ENCODE measurements around the gene RHOBTB3.

The RHOBTB3 gene, protein sequence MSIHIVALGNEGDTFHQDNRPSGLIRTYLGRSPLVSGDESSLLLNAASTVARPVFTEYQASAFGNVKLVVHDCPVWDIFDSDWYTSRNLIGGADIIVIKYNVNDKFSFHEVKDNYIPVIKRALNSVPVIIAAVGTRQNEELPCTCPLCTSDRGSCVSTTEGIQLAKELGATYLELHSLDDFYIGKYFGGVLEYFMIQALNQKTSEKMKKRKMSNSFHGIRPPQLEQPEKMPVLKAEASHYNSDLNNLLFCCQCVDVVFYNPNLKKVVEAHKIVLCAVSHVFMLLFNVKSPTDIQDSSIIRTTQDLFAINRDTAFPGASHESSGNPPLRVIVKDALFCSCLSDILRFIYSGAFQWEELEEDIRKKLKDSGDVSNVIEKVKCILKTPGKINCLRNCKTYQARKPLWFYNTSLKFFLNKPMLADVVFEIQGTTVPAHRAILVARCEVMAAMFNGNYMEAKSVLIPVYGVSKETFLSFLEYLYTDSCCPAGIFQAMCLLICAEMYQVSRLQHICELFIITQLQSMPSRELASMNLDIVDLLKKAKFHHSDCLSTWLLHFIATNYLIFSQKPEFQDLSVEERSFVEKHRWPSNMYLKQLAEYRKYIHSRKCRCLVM

GRCh38 chr5:95730730-95731570, at the start of gene RHOBTB3:
TSS of gene RHOBTB3 (plus strand) at chr5:95731336. CDS start at chr5:95731683, 347 bp downstream.
- no peak for DNase-seq (ENCODE audit: insufficient read length, low spot score)
- no peak for FAIRE-seq
- TF ChIP-seq CTCF (IDR thresholded peaks at IDR 0.05; ENCODE audit: insufficient read depth, missing control alignments), result no peak

DNA sequence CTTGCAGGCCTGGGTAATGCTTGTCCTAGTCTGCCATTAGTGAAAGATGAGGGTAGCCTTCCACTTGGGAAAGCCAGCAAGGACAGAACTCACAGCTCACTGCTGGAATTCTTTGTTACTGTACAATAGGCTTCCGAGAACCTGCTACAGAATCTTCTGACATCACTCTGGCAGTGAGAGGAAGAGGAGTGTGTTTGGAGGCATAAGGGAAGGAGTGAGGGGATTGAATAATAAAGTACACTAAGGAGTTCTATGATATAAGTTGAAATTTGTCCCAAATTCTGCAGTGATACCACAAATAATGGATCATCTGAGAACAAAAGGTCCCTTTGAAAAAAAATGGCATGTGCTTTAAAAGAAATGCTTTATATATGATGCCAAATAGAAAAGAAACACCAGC, 48.2 kb upstream of the RHOBTB3 start, which contains the start of gene SPATA9:
Gene SPATA9, minus strand, starts transcription at position 101 of the 400 bp plus-strand sequence. CDS start 137 bp downstream, outside the sequence.
- FAIRE-seq (no peak), DNase-seq (ENCODE audit: insufficient read length, low spot score) (no peak)
- TF ChIP-seq CTCF (IDR thresholded peaks at IDR 0.05; ENCODE audit: insufficient read depth, missing control alignments), result no peak

GRCh38 chr5:95684361-95684760, 46.8 kb upstream of the RHOBTB3 start:
- no peak for TF ChIP-seq CTCF (IDR thresholded peaks at IDR 0.05; ENCODE audit: insufficient read depth, missing control alignments)
- DNase-seq (ENCODE audit: insufficient read length, low spot score), result no peak
- FAIRE-seq, result no peak

DNA sequence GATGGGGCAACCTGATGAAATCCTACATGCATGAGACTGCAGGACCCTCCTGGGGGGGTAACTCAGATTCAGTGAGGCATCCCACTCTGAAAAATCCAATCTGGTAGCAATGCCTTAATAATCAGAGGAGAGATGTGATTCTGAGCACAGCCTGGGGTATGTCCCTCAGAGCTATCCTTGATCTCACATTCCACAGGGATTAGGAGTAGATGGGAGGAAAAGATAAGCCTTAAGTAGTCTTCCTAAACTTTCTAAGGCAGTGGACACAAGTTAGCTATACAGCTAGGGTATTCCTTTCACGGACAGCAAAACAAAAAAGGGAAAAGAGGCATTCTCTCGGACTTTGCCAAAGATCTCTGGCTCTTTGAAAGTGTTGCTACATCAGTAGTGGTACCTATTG, 44.5 kb upstream of the RHOBTB3 start:
- no peak for FAIRE-seq
- DNase-seq (ENCODE audit: insufficient read length, low spot score), result no peak
- no peak for TF ChIP-seq CTCF (IDR thresholded peaks at IDR 0.05; ENCODE audit: insufficient read depth, missing control alignments)

DNA sequence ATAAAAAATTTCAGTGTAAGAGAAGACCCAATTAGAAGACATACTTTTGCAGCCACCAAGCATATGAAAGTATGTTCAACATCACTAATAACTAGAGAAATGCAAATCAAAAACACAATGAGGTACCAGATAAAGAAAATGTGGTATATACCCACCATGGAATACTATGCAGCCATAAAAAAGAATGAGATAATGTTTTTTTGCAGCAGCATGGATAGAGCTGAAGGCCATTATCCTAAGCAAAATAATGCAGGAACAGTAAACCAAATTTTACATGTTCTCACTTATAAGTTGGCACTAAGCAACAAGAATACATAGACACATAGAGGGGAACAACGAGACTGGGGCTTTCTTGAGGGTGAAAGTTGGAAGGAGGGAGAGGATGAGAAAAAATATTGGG, 41.5 kb upstream of the RHOBTB3 start:
- DNase-seq (ENCODE audit: insufficient read length, low spot score) (no peak), FAIRE-seq (no peak)
- TF ChIP-seq CTCF (IDR thresholded peaks at IDR 0.05; ENCODE audit: insufficient read depth, missing control alignments), result no peak

DNA sequence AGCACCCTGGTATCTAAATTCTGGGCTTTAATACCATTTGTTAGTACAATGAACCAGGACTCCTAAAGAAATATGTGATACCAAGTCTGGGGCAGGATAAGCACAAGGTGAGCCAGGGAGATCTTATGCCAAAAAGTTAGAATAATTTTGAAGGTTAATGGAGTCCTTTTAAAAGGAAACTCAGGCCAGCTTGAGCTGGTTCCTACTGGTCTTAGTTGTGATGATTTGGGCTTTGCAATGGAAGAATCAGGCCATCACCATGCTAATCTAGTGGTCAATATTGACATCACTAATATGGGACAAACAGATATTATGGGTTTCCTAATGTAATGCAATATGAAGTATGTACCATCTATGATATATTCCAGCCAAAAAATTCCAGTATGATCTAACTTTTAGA, 40.8 kb upstream of the RHOBTB3 start:
- DNase-seq (ENCODE audit: insufficient read length, low spot score) (no peak), FAIRE-seq (no peak)
- TF ChIP-seq CTCF (IDR thresholded peaks at IDR 0.05; ENCODE audit: insufficient read depth, missing control alignments), result no peak

Measured in D721Med (cell line).